Stimulated activated CD4-positive, alpha-beta T cell treated with anti-CD3 and anti-CD28 coated beads, Interleukin-4, amount 100 ng/mL, for 4 hours (primary cell): Measurements from ENCODE around the gene SLC48A1.

Experiments
- DNase-seq, 2 experiments: peaks; one replicate each; pipeline ENCODE4 v3.0.0-alpha.2; 2020

Gene SLC48A1

DNA sequence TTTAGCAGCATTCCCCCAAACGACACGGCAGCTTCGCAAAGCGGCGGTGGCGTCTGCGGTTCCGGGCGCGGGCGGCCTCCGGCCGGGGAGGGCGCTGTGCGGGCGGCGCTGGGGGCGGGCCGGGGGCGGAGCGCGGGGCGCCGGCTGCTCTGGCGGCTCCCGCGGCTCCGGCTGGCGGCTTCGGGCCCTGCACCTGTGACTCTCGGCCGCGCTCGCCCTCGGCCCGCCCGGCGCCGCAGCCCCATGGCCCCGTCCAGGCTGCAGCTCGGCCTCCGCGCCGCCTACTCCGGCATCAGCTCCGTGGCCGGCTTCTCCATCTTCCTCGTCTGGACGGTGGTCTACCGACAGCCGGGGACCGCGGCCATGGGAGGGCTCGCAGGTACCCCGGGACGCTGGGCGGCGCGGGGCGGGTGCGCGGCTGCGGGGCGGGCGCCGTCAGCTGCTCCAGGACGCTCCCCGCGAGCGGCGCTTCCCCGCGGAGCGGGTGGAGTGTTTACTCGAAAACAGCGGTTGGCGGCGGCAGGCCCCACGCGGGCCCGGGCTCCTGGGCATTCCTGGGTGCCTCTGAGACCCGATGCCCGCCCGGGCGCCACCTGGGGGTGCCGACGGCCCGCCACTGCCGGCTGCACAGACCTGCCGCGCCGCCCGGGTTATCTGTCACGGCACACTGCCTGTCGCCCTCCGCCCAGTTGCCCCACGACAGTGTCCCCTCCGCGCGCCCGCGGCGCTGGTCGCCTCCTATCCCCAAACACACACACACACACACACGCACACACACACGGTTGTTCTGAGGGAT, at the start of gene SLC48A1:
Gene SLC48A1 (plus strand): TSS at position 177 of the 796 bp plus-strand sequence. CDS start 67 bp downstream, at position 244.
- DNase-seq, result peak; percentile 67 to 75

DNA sequence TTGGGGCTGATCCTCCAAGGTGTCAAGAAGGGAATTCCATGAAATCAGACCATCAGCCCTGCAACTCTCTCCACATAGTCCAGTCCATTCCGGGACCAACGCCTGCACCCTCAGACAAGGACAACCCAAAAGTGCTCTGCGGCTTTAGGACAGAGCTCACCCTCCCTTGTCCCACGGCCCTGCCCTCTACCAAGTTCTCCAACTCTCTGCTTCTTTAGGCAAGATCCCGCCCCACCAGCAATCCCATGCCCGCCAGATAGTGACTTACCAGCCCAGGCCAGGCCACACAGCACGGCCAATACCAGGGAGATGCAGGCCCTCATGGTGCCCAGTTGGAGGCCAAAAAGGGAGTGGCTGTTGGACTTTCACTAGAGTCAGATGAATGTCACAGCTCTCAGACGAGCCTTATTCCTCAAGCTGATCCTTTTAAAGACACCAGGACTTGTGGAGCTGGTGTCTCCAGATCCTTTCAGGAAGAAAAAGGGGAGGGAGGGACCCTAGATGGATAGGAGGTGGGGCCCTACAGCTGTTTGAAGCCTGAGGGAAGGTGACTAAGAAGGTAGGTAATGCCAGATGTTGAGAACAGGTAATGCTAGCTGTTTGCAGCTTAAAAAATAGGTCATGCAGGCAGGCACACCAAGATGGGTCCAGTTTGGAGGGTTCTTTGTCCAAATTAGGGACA, 47.8 kb upstream of the SLC48A1 start, which contains the start of gene ENDOU:
Gene ENDOU (minus strand): TSS at position 400 of the 682 bp plus-strand sequence. CDS start 77 bp downstream, at position 323.
- DNase-seq, result no peak

DNA sequence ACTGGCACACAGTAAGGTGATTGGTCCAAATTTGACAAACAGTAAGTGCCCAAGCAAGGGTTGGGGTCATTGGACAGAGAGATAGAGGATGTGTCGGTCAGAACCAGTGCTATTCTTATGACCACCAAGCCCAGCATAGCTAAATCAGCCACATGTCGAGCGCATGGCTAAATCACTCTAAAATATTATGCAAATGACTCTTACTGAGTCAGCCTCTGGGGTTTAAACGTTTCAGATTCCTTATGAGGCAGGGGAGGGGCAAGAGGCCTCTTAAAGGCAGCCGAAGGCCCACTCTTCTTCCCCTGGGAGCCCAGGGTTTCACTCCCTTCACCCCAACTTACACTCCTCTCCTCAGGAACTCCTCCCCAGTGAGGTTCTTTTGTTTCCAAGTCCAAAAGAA, 47.1 kb upstream of the SLC48A1 start:
- no peak for DNase-seq

DNA sequence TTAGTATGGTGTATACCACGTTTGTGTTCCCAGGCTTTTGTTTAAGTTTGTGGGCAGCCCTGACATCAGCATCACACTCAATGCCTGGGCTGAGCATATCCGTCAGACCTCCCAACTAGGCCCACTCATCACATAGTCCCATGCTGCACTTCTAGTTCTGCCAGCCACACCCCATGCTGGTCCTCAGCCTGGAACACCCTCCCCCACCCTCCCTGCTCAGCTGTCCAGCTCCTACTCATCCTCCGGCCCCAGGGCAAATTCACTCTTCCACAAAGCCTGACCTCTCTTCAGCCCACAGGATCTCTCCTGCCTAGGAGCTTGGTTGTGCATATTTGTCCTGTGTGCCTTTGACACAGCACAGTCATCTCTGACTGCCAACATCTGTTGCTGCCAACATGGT, 43.8 kb upstream of the SLC48A1 start:
- DNase-seq, result no peak

GRCh38 chr12:47730341-47730744, 42.7 kb upstream of the SLC48A1 start:
- DNase-seq, result no peak

DNA sequence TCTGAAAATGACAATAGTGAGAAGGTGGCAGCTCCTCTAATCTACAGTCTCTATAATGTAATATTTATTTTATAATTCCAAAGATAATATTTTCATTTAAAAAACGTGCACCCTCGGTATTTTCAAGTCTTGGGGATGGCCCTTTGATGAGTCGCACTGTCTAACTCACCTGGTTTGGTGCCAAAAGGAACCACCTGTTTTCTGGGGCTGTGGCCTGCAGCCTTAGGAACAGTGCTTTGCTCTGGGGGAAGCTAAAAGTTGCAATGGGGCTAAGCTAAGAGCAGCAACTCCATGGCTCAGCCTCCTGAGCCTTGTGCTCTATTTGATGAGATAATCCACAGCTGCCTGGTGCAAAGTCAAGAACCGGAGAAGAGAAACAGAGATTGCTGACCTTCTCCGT, 41.3 kb upstream of the SLC48A1 start:
- DNase-seq, result no peak

DNA sequence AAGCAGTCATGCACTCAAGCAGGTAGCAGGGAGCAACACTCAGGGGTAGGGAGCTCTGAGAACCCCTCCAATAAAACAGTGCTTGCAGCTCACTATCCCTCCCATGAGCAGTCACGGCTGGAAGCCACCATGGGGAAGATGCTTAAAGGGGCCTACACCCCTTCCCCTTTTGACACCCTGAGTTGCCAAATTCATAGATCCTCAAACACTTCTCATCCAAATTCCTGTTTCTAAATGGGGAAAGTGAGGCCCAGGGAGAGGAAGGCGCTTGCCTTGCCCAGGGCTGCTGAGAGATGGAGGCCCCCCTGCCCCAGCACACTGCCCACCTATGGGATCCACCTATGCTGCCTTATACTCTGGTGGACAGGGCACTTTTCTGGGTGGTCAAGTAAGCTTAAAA, 40.5 kb upstream of the SLC48A1 start:
- no peak for DNase-seq

DNA sequence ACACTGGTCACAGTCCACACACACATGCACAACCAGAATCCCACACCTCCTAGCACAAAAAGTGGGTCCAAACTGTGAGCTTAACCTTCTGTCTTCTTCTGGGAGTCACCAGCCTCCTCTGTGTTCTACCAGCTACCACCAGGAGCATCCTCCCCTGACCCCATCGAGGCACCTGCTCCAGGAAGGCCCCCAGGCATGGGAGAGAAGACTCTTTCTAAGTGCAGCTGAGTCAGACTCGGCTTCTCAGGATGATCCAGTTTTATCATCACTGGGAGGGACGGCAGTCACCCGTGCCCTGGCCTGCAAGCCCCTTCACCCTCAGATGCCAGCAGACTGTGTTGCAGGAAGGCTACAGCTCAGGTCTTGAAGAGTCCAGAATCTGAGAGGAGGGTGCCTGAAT, 39.9 kb upstream of the SLC48A1 start:
- DNase-seq, result no peak

- no peak for DNase-seq
These were observed 38.1 kb upstream of the SLC48A1 start for GRCh38 chr12:47734725-47735480.

- no peak for DNase-seq
These were observed 37.4 kb upstream of the SLC48A1 start for GRCh38 chr12:47735649-47736048.

DNA sequence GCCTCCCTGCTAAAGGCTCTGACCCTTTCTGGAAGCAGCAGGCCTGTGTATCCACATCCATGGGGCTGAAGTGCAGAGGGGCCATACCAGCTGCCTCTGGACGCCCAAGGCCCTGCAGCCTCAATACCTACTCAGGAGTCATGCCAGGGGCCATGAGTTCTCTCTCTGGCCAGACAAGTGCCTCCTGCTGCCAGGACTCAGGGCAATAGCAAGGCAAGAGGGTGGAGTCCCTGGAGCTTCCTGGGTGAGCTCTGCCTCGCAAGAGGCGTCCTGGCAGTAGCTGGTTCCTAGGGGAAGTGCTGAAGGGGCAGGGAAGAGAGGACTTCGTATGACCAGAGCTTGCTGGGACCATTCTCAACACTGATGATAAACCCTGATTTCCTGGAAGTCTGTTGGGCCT, 36.8 kb upstream of the SLC48A1 start:
- no peak for DNase-seq

- DNase-seq, result no peak
These were observed 36.0 kb upstream of the SLC48A1 start for GRCh38 chr12:47736877-47737676.

GRCh38 chr12:47737936-47738594, 35.0 kb upstream of the SLC48A1 start:
- DNase-seq, result no peak

DNA sequence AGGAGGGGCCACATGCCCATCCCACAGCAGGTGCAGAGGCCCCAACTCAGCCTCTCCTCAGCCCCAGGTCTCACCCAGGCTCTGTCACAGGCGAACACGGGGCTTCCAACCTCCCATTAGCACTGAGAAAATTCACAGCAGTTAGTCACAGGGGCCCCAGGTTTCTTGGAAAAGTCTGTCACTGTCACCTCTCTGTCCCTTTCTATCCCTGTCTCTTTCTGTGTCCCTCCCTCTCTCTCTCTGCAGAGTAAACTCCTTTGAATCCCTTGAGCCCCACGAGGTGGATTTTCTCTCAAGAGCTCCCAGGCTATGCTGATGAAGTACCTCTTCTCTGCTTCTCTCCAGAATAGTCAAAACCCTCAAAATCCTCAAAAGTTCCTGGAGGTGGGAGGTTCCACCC, 33.7 kb upstream of the SLC48A1 start:
- no peak for DNase-seq

- DNase-seq, result no peak
These were observed 33.1 kb upstream of the SLC48A1 start for GRCh38 chr12:47739979-47740378.

DNA sequence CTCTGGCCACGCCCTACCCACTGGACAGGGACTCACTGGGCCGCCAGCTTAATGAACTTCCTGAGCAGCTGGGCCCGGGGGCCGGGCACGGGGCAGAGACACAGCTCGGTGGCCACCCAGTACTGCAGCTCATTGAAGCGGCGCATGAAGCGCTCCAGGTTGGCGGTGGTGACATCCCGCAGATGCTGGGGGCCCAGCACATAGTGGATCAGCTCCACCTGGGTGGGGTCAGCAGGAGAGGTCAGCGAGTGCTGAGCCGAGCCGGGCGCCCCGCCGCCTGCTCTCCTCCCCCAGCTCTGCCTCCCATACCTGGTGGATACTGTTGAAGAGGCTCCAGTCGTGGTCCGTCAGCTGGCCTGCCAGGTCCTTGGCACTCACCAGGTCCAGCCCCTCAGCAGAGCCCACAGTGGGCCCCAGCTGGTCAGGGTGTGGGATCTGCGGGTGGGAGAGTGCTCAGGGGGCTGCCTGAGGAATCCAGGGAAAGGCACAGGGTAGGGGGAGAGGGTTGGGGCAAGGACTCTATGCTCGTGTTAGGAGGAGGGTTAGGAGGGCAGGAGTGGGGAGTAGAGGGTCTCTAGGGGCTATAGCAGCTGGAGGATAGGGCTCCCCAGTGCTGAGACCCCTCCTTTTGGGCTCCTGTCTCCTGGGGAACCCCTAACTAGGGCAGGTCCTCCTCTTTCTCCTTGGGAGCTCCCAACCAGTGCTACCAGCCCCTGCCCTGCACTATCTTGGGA, 32.3 kb upstream of the SLC48A1 start:
- no peak for DNase-seq

DNA sequence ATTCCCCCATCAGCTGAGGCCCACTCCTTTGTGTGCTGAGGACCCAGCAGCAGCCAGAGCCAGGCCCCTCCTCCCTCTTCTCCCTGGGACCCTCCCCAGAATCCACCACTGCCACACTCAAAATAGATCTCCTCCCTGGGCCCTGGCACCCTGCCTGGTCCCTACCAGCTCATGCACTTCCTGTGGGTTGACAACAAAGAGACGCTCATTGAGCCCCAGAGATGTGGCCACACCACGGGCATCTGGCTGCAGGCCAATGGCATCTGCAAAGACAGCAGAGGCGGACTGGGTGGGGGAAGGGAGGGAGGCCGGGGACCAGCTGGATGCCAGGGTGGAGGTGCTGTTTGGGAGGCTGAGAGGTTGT, 31.7 kb upstream of the SLC48A1 start:
- DNase-seq, result peak; percentile 29 to 34

- DNase-seq, result peak; percentile 61 to 73
These were observed 30.7 kb upstream of the SLC48A1 start for GRCh38 chr12:47742253-47742825.

- no peak for DNase-seq
These were observed 29.7 kb upstream of the SLC48A1 start for GRCh38 chr12:47743311-47743860.

DNA sequence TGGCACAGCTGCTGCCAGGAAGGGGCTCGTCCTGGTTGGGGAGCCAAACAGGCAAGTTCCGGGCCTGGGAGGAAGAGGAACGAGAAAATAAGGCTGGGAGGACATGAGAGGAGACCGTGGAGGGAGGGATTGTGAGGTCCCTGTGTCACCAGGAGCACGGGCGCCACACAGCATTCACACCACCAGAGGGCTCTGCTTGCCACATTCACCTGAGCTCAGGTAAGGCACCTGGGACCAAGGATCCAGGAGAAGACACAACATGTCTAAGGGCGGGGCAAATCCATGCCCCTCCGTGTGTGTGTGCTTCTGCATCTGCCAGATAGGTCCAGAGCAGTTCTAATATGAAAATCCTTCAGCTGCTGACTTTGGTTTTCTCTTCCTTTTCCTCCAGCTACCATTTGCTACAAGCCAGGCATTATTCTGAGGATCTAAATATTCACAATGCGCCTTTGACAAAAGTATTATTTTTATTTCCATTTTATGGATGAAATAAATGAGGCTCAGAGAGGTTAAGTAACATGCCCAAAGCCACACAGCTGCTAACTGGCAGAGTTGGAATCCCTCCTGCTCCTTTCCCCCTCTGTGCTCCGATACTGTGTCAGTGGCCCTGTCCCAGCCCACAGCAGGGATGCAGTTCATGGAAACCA, 28.9 kb upstream of the SLC48A1 start:
- peak; percentile 58 to 62 for DNase-seq
